B cell (primary cell): ENCODE data around the gene NIF3L1. TPM values are rescaled to one million over a fixed set of nuclear protein-coding genes. Genes with fewer than 3 reads are reported as not detected.

Experiments
- ATAC-seq: fragments of 200-7000 bp; cut with Tn5 transposase; one replicate; pipeline ENCODE4 v1.10.0; 2021; ENCODE audit warnings: low read depth, mild to moderate bottlenecking, moderate number of reproducible peaks, moderate library complexity
- CTCF ChIA-PET: fragments of 350-600 bp; sonication (Branson Sonifier 250); formaldehyde crosslinking; loops from one replicate; lab custom pipeline; 2021; ENCODE audit warnings: antibody characterized with exemption, inconsistent platforms; lab: Charles Lee
- POLR2A ChIA-PET: fragments of 350-600 bp; sonication (Branson Sonifier 250); formaldehyde crosslinking; loops from one replicate; lab custom pipeline; 2021; ENCODE audit warnings: antibody characterized with exemption; lab: Charles Lee
- DNase-seq: peaks from one replicate; pipeline ENCODE4 v3.0.0; 2013
- H2AFZ ChIP-seq: 2 replicates; pipeline ENCODE4 v1.6.1; 2012; ENCODE audit warnings: mild to moderate bottlenecking, low read depth, low read length; ENCODE audit not compliant: insufficient read depth, poor library complexity, severe bottlenecking
- H3K27ac ChIP-seq, 2 donors: 1 replicate in 1 of 2; 2 replicates in 1 of 2; pipeline ENCODE4 v1.5.1; 2012 to 2013; ENCODE audit warnings: low read length in 2 of 2, mild to moderate bottlenecking in 2 of 2, moderate library complexity in 1 of 2
- H3K27me3 ChIP-seq, 4 experiments: fragments of 200-600 bp in 1 of 4; sonication (generic) in 1 of 4; replicated peaks in 1 of 4; 1 replicate in 2 of 4; 2 replicates in 2 of 4; pipeline versions ENCODE4 v1.6.1 to v1.7.0; 2013 to 2016; ENCODE audit warnings: low read length in 3 of 4, mild to moderate bottlenecking in 2 of 4, mixed read lengths in 1 of 4, moderate library complexity in 1 of 4; ENCODE audit not compliant: insufficient read depth in 4 of 4, control insufficient read depth in 3 of 4; ENCODE audit errors: control extremely low read depth in 1 of 4
- H3K36me3 ChIP-seq, 2 experiments: replicated peaks in 1 of 2; 1 replicate in 1 of 2; 2 replicates in 1 of 2; pipeline versions ENCODE4 v1.6.1 to v1.7.1; 2013; ENCODE audit warnings: low read length in 1 of 2; ENCODE audit not compliant: insufficient read depth in 2 of 2, control insufficient read depth in 1 of 2; ENCODE audit errors: control extremely low read depth in 1 of 2, extremely low read depth in 1 of 2
- H3K4me1 ChIP-seq, 2 donors: fragments of 200-600 bp in 1 of 2; sonication (generic) in 1 of 2; 1 replicate in 1 of 2; 2 replicates in 1 of 2; pipeline versions ENCODE4 v1.5.1 to v1.6.1; 2013 to 2017; ENCODE audit warnings: low read length in 2 of 2; ENCODE audit not compliant: control insufficient read depth in 2 of 2, insufficient read depth in 2 of 2
- H3K4me2 ChIP-seq: replicated peaks from 2 replicates; pipeline ENCODE3; 2012; ENCODE audit warnings: mild to moderate bottlenecking, low read depth, low read length; ENCODE audit not compliant: poor library complexity, severe bottlenecking
- H3K4me3 ChIP-seq, 5 experiments: fragments of 200-600 bp in 1 of 5; sonication (generic) in 1 of 5; 1 replicate in 3 of 5; 2 replicates in 2 of 5; pipeline versions ENCODE4 v1.5.1 to v1.7.0; 2011 to 2016; ENCODE audit warnings: low read length in 4 of 5, mild to moderate bottlenecking in 4 of 5, low read depth in 2 of 5, control low read depth in 1 of 5, moderate library complexity in 1 of 5; ENCODE audit not compliant: insufficient read depth in 1 of 5; ENCODE audit errors: control extremely low read depth in 1 of 5, extremely low read depth in 1 of 5
- H3K79me2 ChIP-seq: fragments of 200-600 bp; sonication (generic); one replicate; pipeline ENCODE4 v1.6.0; 2016; ENCODE audit warnings: low read length; ENCODE audit not compliant: control insufficient read depth, insufficient read depth
- H3K9ac ChIP-seq: fragments of 200-600 bp; sonication (generic); 2 replicates; pipeline ENCODE4 v1.6.1; 2017; ENCODE audit warnings: mild to moderate bottlenecking, low read length, moderate library complexity
- H3K9me3 ChIP-seq, 3 donors: one replicate each; pipeline versions ENCODE4 v1.6.1 to v1.7.1; 2013; ENCODE audit warnings: low read length in 2 of 3; ENCODE audit not compliant: control insufficient read depth in 2 of 3, insufficient read depth in 1 of 3; ENCODE audit errors: control extremely low read depth in 1 of 3
- H4K20me1 ChIP-seq: 2 replicates; pipeline ENCODE4 v1.6.0; 2012; ENCODE audit warnings: mild to moderate bottlenecking, low read length; ENCODE audit not compliant: insufficient read depth, control insufficient read depth, poor library complexity, severe bottlenecking
- H3K27ac Mint-ChIP-seq: one replicate; pipeline ENCODE4 v1.8.0; 2021; ENCODE audit warnings: mixed read lengths
- H3K27me3 Mint-ChIP-seq: one replicate; pipeline ENCODE4 v1.8.0; 2021; ENCODE audit warnings: mixed read lengths
- H3K4me1 Mint-ChIP-seq: one replicate; pipeline ENCODE4 v1.8.0; 2021; ENCODE audit warnings: mixed read lengths
- H3K4me3 Mint-ChIP-seq: one replicate; pipeline ENCODE4 v1.8.0; 2021; ENCODE audit warnings: mixed read lengths
- H3K9me3 Mint-ChIP-seq: one replicate; pipeline ENCODE4 v1.8.0; 2022; ENCODE audit warnings: mixed read lengths; ENCODE audit not compliant: insufficient read depth
- CTCF ChIP-seq: fragments of 200-600 bp; IDR thresholded peaks from one replicate; pipeline ENCODE4 v1.8.0; 2022; ENCODE audit warnings: antibody characterized with exemption, mild to moderate bottlenecking
- EZH2 ChIP-seq: IDR thresholded peaks from 2 replicates; pipeline ENCODE4 v1.6.1; 2012; ENCODE audit warnings: borderline replicate concordance, low read depth, mild to moderate bottlenecking, moderate library complexity, low read length; ENCODE audit not compliant: insufficient read depth, poor library complexity, severe bottlenecking
- WGBS: methylation state at CpG from one replicate; pipeline ENCODE4 v1.1.5; 2013; ENCODE audit warnings: missing lambda C conversion rate; ENCODE audit not compliant: insufficient coverage; 5-methylcytosine and 5-hydroxymethylcytosine counted together
- intact Hi-C: fragments of 100-400 bp; cut with micrococcal nuclease; formaldehyde crosslinking; loops from one replicate; pipeline ENCODE4 v1.10.0; 2022
- polyA plus RNA-seq: library from polyadenylated mRNA; depleted of rRNA; stranded (reverse); fragments of >200 nt; gene quantifications from 2 replicates; pipeline ENCODE4 v1.2.3, GENCODE V29; 2012
- total RNA-seq, 2 donors: library from RNA; stranded (reverse); fragments of 120-200 nt in 1 of 2; gene quantifications; 1 replicate in 1 of 2; 2 replicates in 1 of 2; pipeline versions ENCODE4 v1.2.3 to v1.2.4, GENCODE V29; 2013 to 2022

NIF3L1 gene
- total and polyA plus RNA-seq, 2 donors (not counting 1 experiment from before 2014, with no cell fraction given): 22.6 to 26.7 TPM

GRCh38 chr2:200863782-200864175, 25.4 kb upstream of the NIF3L1 start:
- H2AFZ ChIP-seq: peak overlapping the region; percentile 86
- H3K4me2 ChIP-seq: peak overlapping the region; percentile 77
- peaks cover 6 to 32% of the 10 kb centered on the region in 2 experiments for H3K36me3 ChIP-seq
- peak overlapping the region; percentile 98 to 99 for H3K27ac ChIP-seq
- DNase-seq (no peak), ATAC-seq (peak; percentile 6)
- peaks cover 46% of the 10 kb centered on the region for H3K4me1 Mint-ChIP-seq
- H3K79me2 ChIP-seq: peaks cover 66% of the 10 kb centered on the region
- TF ChIP-seq EZH2 (no peak), CTCF (no peak)
- H3K9ac ChIP-seq: peak overlapping the region; percentile 100
- POLR2A ChIA-PET: interaction anchor here (0.6 to 2.8 kb wide), 21 partner anchors 9 to 1802 kb away, joined by 3 to 54 read pairs (median 5); partner anchors contain the start of genes ALS2, BZW1, CASP8 and CFLAR
- no peaks in the 10 kb centered on the region for H3K27me3 Mint-ChIP-seq
- H3K27ac Mint-ChIP-seq: peak overlapping the region; percentile 100
- H3K9me3 Mint-ChIP-seq: no peaks in the 10 kb centered on the region
- H3K4me3 ChIP-seq: peak overlapping the region; percentile 85 to 100 (median 97)
- no peaks in the 10 kb centered on the region for H3K27me3 ChIP-seq
- H4K20me1 ChIP-seq: peaks cover 45% of the 10 kb centered on the region
- peaks cover 32 to 35% of the 10 kb centered on the region in 2 donors for H3K4me1 ChIP-seq
- WGBS: under 1% methylated on average over 19 of the region's 19 CpGs
- no peaks in the 10 kb centered on the region for H3K9me3 ChIP-seq
- CTCF ChIA-PET: interaction anchor here (1.0 to 2.2 kb wide), 8 partner anchors 26 to 369 kb away, joined by 3 to 13 read pairs (median 6); partner anchors contain the start of genes CFLAR, NIF3L1, ORC2 and PPIL3
- intact Hi-C loops: loop anchor here (1.0 to 10.0 kb wide), 8 partner anchors 26 to 1401 kb away; partner anchors contain the start of genes ALS2, BZW1, NIF3L1 and NOP58
- peak overlapping the region; percentile 93 for H3K4me3 Mint-ChIP-seq
